ENCODE data around the gene STK17A. TPM values are rescaled to one million over a fixed set of nuclear protein-coding genes. Genes with fewer than 3 reads are reported as not detected.
"Not testable (repeated sequence)": the region's sequence is repeated elsewhere in the genome, so short reads cannot be mapped to it uniquely, and the experiment has no call there.

STK17A gene
- polyA plus RNA-seq, 4 donors, result 15.6 to 26.4 (median 19.9) TPM

DNA sequence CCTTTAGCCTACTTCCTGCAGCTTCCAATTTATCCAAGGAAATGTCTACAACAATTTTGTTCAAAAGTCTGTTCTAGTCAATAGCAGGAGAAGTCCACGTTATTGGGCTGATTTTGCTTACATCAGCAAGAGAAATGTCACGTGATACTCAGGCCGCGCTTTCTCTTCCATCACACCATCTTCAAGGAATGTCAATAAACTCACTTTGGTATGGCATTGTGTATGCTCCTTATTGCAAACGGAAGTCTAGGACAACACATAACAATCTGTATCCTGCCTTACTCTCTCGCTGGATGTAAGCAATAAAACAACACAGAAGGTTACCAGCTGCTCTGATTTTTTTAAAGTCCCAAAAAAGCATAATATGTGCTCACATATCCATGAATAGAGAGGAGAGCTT, 17.1 kb upstream of the STK17A start:
- no peak for DNase-seq (ENCODE audit: low read depth in 4 of 4, low spot score in 2 of 4)

DNA sequence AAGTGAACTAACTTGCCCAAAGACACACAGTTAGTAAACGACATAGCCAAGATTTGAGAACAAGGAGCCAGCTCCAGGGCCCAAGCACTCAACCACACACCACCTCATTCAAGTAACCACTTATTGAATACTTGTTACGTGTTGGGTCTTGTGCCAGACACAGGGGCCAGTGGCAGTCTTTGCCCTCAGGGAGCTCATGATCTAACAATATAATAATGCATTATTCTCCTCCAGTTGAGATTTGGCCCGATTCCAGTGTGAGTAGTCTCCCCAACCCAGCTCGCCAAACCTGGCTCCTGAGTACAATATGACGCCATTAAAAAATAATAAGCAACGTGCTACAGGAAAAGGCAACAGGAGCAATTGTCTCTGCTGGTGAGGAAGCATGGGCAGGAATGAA, 14.4 kb upstream of the STK17A start:
- no peak for DNase-seq (ENCODE audit: low read depth in 4 of 4, low spot score in 2 of 4)

DNA sequence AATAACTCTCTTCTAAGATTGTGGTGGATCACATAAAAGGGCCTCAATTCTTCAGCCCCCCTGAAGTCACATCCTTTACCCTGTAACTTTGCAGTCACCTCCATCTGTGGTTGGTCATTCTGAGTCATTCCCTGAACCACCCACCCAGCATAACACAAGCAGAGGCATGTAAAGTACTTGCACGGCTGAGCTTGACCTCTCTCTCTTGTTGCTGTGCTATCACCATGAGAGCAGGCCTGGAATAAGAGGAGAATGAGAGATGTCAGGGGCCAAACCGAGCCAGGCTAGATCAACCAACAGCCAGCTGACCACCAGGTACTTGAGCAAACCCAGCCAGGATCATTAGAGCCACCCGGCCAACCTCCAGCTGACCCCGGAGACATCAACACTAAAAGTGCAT, 13.5 kb upstream of the STK17A start:
- no peak for DNase-seq (ENCODE audit: low read depth in 4 of 4, low spot score in 2 of 4)

GRCh38 chr7:43570688-43571365, 12.1 kb upstream of the STK17A start:
- no peak for DNase-seq (ENCODE audit: low read depth in 4 of 4, low spot score in 2 of 4)

- no peak for DNase-seq (ENCODE audit: low read depth in 4 of 4, low spot score in 2 of 4)
Observed at GRCh38 chr7:43572516-43573049, 10.3 kb upstream of the STK17A start.

DNA sequence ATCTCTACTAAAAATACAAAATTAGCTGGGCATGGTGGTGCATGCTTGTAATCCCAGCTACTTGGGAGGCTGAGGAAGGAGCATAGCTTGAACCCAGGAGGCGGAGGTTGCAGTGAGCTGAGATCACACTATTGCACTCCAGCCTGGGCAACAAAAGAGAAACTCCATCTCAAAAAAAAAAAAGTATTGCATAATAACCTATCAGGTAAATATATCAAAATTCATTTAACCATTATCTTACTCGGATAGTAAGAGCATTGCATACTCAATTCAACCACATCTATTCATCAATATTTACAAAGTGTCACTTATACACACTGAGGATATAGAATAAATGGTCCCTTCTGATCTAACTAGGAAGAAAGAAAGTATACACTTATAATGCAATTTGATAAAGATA, 9.1 kb upstream of the STK17A start:
- not testable (repeated sequence) for DNase-seq (ENCODE audit: low read depth in 4 of 4, low spot score in 2 of 4)

DNA sequence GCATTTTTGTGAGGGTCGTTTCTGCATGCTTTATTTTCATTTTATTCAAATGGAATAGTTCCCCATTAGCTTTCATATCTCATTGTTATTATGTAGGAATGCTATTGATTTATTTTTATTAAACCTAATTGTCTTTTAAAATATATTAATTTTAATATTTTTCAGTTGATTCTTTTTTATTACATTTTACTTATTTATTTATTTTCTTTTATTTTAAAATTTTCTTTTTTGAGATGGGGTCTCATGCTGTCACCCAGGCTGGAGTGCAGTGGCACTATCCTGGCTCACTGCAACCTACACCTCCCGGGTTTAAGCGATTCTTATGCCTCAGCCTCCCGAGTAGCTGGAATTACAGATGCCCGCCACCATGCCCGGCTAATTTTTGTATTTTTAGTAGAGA, 7.4 kb upstream of the STK17A start:
- no peak for DNase-seq (ENCODE audit: low read depth in 4 of 4, low spot score in 2 of 4)

GRCh38 chr7:43576241-43576640, 6.7 kb upstream of the STK17A start:
- DNase-seq (ENCODE audit: low read depth in 4 of 4, low spot score in 2 of 4), result no peak

DNA sequence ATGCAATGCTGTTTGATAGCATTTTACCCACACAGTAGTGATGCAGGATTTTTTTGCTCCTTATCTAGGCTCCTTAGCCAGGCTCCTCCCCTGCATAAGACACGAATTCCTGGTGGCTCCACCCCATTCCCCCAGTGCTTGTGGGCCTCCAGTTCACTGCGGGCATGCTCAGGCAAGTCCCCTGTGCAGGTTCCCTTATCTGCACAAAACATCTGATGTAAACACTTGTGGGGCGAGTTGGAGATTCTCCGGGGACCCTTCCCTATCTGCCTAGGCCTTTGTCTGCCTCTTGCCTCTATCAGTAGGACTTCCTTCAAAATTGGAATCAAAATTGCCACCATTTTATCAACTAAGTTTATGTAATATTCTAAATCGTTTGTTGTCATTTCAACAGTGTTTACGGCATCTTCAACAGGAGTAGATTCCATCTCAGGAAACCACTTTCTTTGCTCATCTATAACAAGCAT, 5.4 kb upstream of the STK17A start:
- no peak for DNase-seq (ENCODE audit: low read depth in 4 of 4, low spot score in 2 of 4)

DNA sequence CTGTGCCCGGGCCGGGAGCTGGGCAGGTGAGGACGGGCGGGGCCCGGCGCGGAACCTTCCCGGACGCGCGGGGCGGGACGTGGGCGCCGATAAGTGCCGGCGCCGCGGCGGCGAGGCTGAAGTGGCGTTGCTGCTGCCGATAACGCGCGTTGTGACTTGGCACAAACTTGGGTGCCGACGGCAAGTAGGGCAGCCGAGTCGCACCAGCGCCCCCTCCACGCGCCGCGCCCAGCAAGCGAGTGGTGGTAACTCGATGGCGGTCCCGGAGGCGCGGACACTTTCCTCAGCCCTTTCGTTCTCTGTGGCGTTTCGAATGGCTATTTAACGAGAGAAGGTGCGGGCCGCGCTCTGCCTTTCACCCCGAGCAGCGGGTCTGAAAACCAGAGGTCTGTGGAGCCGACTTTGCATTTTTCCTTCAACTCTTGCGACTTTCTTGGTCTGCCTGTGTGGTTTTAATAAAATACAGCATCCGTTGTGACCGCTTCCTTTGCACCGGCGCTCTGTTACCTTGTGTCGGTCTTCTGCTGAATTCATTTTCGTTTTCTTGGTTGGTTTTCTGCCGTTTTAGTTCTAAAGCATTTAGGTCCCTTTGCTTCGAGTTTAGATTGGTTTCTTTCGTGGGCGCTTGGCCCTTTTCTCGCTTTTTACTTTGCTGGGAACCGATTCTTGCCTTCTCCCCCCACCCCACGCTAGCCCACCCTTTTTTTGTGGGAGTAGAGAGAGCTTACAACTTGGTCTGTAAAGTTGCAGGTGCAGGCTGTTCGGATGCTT, 701 bp downstream of the STK17A start:
- DNase-seq (ENCODE audit: low read depth in 4 of 4, low spot score in 2 of 4), result peak in 2 of 4 donors; percentile 22 to 48

DNA sequence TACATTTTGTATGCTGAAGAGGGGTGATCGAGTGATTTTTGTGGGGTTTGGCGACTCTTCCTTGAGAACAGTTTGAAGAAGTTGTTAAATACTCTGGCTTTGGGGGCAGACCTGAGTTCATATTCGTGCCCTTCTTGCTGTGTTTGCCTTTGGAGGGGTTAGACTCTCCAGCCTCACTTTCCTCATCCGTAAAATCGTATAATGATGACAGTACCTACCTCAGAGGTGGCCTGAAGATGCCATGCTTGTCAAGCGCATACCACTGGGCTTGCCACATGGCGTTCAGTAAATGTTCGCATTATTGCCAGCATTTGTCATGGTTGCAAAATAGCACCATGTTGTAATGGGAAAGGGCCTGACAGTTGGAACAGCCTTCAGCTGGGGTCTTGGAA, 1.3 kb downstream of the STK17A start:
- DNase-seq (ENCODE audit: low read depth in 4 of 4, low spot score in 2 of 4), result no peak

DNA sequence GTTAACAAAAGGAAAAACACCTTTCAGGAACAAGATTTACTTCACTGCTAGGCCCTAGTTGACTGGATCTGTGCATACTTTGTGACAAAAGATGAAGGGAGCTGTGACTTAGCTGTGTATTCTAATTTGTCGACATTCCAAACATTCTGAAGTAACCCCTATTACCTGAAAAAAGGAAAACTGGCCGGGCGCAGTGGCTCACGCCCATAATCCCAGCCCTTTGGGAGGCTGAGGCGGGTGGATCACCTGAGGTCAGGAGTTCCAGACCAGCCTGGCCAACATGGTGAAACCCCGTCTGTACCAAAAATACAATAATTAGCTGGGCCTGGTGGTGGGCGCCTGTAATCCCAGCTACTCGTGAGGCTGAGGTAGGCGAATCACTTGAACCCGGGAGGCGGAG, 1.8 kb downstream of the STK17A start:
- not testable (repeated sequence) for DNase-seq (ENCODE audit: low read depth in 4 of 4, low spot score in 2 of 4)

- DNase-seq (ENCODE audit: low read depth in 4 of 4, low spot score in 2 of 4), result no peak
Observed at GRCh38 chr7:43585562-43585961, 2.7 kb downstream of the STK17A start.

- DNase-seq (ENCODE audit: low read depth in 4 of 4, low spot score in 2 of 4), result no peak
Observed at GRCh38 chr7:43586251-43586900, 3.5 kb downstream of the STK17A start.

GRCh38 chr7:43588477-43589132, 5.7 kb downstream of the STK17A start:
- no peak for DNase-seq (ENCODE audit: low read depth in 4 of 4, low spot score in 2 of 4)

GRCh38 chr7:43589133-43589478, 6.2 kb downstream of the STK17A start:
- no peak for DNase-seq (ENCODE audit: low read depth in 4 of 4, low spot score in 2 of 4)

DNA sequence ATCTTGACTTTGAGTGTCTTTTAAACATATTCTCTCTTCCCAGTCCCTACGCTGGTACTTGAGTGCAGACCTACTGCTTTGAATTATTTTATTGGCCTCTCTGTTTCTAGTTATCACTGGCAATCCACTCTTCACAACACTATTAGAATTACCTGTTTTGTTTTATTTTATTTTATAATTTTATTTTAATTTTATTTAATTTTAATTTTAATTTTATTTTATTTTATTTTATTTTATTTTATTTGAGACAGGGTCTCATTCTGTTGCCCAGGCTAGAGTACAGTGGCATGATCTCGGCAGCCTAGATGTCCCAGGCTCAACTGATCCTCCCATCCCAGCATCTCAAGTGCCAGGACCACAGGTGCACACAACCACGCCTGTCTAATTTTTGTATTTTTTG, 6.8 kb downstream of the STK17A start:
- DNase-seq (ENCODE audit: low read depth in 4 of 4, low spot score in 2 of 4), result no peak

DNA sequence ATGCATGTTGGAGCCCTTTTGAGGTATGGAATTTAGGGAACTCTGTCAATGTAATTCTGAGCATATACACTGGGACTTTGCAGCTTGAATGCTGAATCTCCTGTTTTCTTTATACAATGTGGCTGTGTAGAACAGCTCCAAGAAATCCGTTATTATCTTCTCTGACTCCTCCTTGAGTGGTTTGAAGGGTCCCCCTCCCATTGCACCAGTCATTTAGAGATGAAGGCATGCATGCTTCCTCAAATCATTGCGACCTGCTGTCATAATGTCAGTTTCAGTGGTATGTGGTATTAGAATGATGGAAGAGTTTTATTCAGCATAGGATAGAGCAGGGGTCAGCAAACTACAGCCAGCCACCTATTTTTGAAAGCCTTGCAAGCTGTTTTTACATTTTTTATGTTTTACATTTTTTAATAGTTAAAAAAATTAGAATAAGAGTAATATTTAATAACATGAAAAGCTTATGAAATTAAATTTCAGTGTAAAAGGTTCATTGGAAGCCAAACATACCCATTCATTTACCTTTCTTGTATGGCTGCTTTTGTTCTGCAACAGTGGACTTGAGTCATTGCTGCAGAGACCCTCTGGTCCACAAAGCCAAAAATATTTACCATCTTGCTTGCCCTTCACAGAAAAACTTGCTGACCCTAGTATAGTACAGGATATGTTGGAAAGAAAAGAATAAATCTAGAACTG, 8.1 kb downstream of the STK17A start:
- DNase-seq (ENCODE audit: low read depth in 4 of 4, low spot score in 2 of 4), result no peak

- DNase-seq (ENCODE audit: low read depth in 4 of 4, low spot score in 2 of 4), result no peak
Observed at GRCh38 chr7:43591558-43592180, 8.8 kb downstream of the STK17A start.

- DNase-seq (ENCODE audit: low read depth in 4 of 4, low spot score in 2 of 4), result no peak
Observed at GRCh38 chr7:43592326-43592725, 9.4 kb downstream of the STK17A start.

Measured in left renal cortex interstitium (tissue), 4 donors.